Measurements from ENCODE around the gene EDA. TPM values are rescaled to one million over a fixed set of nuclear protein-coding genes. Genes with fewer than 3 reads are reported as not detected.

The EDA gene
- total RNA-seq, 1 experiment from 2014 or later: 0.98 TPM

DNA sequence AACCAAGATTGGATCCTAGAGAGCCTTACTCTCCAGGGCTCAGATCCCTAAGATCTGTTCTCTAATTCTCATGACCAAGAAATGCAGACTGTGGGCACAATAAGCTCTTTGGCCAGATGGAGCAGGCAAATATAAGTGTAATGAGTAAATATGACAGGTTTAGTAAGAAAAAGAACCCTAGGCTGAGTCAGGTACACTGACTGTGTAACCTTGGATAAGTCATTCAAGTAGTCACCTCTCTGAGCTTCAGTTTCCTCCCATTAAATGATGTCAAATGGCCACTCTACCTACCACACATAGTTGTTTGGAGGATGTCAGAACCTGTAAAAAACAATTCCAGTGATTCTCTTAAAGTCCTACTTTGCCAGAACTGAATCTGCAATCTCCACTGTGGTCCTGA is 8.3 kb upstream of the EDA start:
- Mint-ChIP-seq H3K27me3 (ENCODE audit: insufficient read depth, unreplicated experiment) (no peaks in the 10 kb centered on the region), H3K36me3 (ENCODE audit: insufficient read depth, unreplicated experiment) (no peaks in the 10 kb centered on the region), H3K9me3 (ENCODE audit: unreplicated experiment) (no peaks in the 10 kb centered on the region), H3K4me1 (ENCODE audit: low read depth, unreplicated experiment) (no peaks in the 10 kb centered on the region), H3K27ac (ENCODE audit: unreplicated experiment) (no peak overlapping the region), H3K4me3 (ENCODE audit: unreplicated experiment) (no peak overlapping the region)
- ChIA-PET POLR2A (no interaction called here), CTCF (no interaction called here)
- no peaks in the 10 kb centered on the region for H3K36me3 ChIP-seq (ENCODE audit: control insufficient read depth, insufficient read depth, low read length)
- H3K4me3 ChIP-seq (ENCODE audit: low read depth, low read length): no peak overlapping the region
- no peaks in the 10 kb centered on the region for H3K9me3 ChIP-seq
- intact Hi-C loops (cut with micrococcal nuclease; ENCODE audit: unreplicated experiment): no loop called here
- no peak for DNase-seq
- no peaks in the 10 kb centered on the region for H3K4me1 ChIP-seq
- no TSS peak for BruUV-seq (replicated peaks)
- TF ChIP-seq, protein P1, sequence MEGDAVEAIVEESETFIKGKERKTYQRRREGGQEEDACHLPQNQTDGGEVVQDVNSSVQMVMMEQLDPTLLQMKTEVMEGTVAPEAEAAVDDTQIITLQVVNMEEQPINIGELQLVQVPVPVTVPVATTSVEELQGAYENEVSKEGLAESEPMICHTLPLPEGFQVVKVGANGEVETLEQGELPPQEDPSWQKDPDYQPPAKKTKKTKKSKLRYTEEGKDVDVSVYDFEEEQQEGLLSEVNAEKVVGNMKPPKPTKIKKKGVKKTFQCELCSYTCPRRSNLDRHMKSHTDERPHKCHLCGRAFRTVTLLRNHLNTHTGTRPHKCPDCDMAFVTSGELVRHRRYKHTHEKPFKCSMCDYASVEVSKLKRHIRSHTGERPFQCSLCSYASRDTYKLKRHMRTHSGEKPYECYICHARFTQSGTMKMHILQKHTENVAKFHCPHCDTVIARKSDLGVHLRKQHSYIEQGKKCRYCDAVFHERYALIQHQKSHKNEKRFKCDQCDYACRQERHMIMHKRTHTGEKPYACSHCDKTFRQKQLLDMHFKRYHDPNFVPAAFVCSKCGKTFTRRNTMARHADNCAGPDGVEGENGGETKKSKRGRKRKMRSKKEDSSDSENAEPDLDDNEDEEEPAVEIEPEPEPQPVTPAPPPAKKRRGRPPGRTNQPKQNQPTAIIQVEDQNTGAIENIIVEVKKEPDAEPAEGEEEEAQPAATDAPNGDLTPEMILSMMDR (IDR thresholded peaks at IDR 0.05; ENCODE audit: insufficient read depth in 1 of 2, low read depth in 1 of 2, low read length in 1 of 2, severe bottlenecking in 1 of 2, unreplicated experiment in 1 of 2): no peak
- no peaks in the 10 kb centered on the region for H3K27me3 ChIP-seq (replicated peaks; ENCODE audit: control insufficient read depth, insufficient read depth, low read length)

DNA sequence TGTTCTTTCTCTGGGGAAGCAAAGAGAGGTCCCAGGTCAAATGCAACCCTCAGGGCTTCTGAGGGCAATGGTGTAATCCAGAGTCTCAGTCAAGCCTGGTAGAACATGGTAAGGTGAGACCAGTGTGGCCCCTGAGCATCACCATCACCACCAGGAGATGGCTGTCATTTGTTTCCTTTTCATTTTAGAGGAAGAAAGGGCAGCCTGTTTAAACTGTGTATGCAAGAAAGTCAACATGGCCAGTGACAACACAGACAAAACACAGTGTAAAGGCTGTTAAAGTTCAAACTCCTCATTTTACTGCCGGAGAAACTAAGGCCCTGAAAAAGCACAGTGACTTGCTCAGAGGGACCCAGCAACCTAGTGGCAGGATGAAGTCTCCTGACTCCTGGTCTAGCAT is 2.0 kb upstream of the EDA start:
- H3K27me3 Mint-ChIP-seq (ENCODE audit: insufficient read depth, unreplicated experiment): no peaks in the 10 kb centered on the region
- no peaks in the 10 kb centered on the region for H3K27me3 ChIP-seq (replicated peaks; ENCODE audit: control insufficient read depth, insufficient read depth, low read length)
- TF ChIP-seq, protein P1 (IDR thresholded peaks at IDR 0.05; ENCODE audit: insufficient read depth in 1 of 2, low read depth in 1 of 2, low read length in 1 of 2, severe bottlenecking in 1 of 2, unreplicated experiment in 1 of 2): no peak
- no peaks in the 10 kb centered on the region for H3K9me3 Mint-ChIP-seq (ENCODE audit: unreplicated experiment)
- no TSS peak for BruUV-seq (replicated peaks)
- intact Hi-C loops (cut with micrococcal nuclease; ENCODE audit: unreplicated experiment): no loop called here
- H3K9me3 ChIP-seq: no peaks in the 10 kb centered on the region
- H3K36me3 Mint-ChIP-seq (ENCODE audit: insufficient read depth, unreplicated experiment): no peaks in the 10 kb centered on the region
- no peaks in the 10 kb centered on the region for H3K4me1 Mint-ChIP-seq (ENCODE audit: low read depth, unreplicated experiment)
- no peak overlapping the region for H3K4me3 Mint-ChIP-seq (ENCODE audit: unreplicated experiment)
- no peak overlapping the region for H3K4me3 ChIP-seq (ENCODE audit: low read depth, low read length)
- ChIA-PET CTCF (no interaction called here), POLR2A (no interaction called here)
- no peak overlapping the region for H3K27ac Mint-ChIP-seq (ENCODE audit: unreplicated experiment)
- H3K36me3 ChIP-seq (ENCODE audit: control insufficient read depth, insufficient read depth, low read length): no peaks in the 10 kb centered on the region
- H3K4me1 ChIP-seq: no peaks in the 10 kb centered on the region
- DNase-seq: no peak

DNA sequence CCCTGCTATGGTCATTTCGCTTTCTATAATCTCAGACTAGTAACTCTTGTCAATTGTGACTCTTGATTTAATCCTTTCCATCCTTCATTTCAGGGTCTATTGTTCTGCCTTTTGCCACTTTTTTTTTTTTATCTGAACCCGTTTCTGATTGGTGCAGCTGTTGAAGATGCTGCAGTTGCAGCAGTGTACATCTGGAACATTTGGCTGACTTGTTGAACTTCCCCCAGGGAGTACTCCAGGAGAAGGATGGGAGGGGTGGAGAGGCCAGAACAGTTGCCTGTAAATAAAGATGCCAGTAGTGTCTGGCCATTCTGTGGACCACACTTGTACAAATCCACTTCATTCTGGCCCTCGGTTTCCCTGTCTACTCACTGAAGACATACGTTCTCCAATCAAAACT is 1.0 kb upstream of the EDA start:
- no peaks in the 10 kb centered on the region for H3K9me3 Mint-ChIP-seq (ENCODE audit: unreplicated experiment)
- no peaks in the 10 kb centered on the region for H3K4me1 Mint-ChIP-seq (ENCODE audit: low read depth, unreplicated experiment)
- Histone ChIP-seq H3K4me3 (ENCODE audit: low read depth, low read length) (no peak overlapping the region), H3K4me1 (no peaks in the 10 kb centered on the region), H3K27me3 (replicated peaks; ENCODE audit: control insufficient read depth, insufficient read depth, low read length) (no peaks in the 10 kb centered on the region), H3K36me3 (ENCODE audit: control insufficient read depth, insufficient read depth, low read length) (no peaks in the 10 kb centered on the region), H3K9me3 (no peaks in the 10 kb centered on the region)
- no peak overlapping the region for H3K4me3 Mint-ChIP-seq (ENCODE audit: unreplicated experiment)
- no peak for DNase-seq
- no peaks in the 10 kb centered on the region for H3K36me3 Mint-ChIP-seq (ENCODE audit: insufficient read depth, unreplicated experiment)
- H3K27ac Mint-ChIP-seq (ENCODE audit: unreplicated experiment): no peak overlapping the region
- POLR2A ChIA-PET: no interaction called here
- BruUV-seq (replicated peaks): no TSS peak
- intact Hi-C loops (cut with micrococcal nuclease; ENCODE audit: unreplicated experiment): no loop called here
- no peaks in the 10 kb centered on the region for H3K27me3 Mint-ChIP-seq (ENCODE audit: insufficient read depth, unreplicated experiment)
- TF ChIP-seq, protein P1 (IDR thresholded peaks at IDR 0.05; ENCODE audit: insufficient read depth in 1 of 2, low read depth in 1 of 2, low read length in 1 of 2, severe bottlenecking in 1 of 2, unreplicated experiment in 1 of 2): no peak
- CTCF ChIA-PET: no interaction called here

All from Caco-2 (cell line).